ENCODE results near the gene ZBED4. TPM values are rescaled to one million over a fixed set of nuclear protein-coding genes. Genes with fewer than 3 reads are reported as not detected.

The ZBED4 gene
- total and polyA plus RNA-seq, 2 of the 13 experiments (the other 11 are each of a cell fraction or from before 2014, with no cell fraction given): 5.4 to 9.6 TPM

- TF ChIP-seq ZNF841 (CRISPR knock-in tag; IDR thresholded peaks at IDR 0.05; ENCODE audit: borderline replicate concordance) (no peak), CBX1 (IDR thresholded peaks at IDR 0.05; ENCODE audit: low read depth) (no peak), ZNF639 (CRISPR knock-in tag; conservative IDR thresholded peaks at IDR 0.05) (no peak; the same call in 1 of the 2 replicates), HOXA5 (CRISPR knock-in tag; IDR thresholded peaks at IDR 0.05) (0 out of 2 replicates have a peak, but pooled peaks have one; percentile 32), ZNF687 (CRISPR knock-in tag; IDR thresholded peaks at IDR 0.05) (peak; percentile 98), TFDP2 (CRISPR knock-in tag; IDR thresholded peaks at IDR 0.05) (no peak), NFE2 (CRISPR knock-in tag; IDR thresholded peaks at IDR 0.05) (no peak), FOXK2 (IDR thresholded peaks at IDR 0.05) (no peak), HMGXB4 (CRISPR knock-in tag; IDR thresholded peaks at IDR 0.05; ENCODE audit: borderline replicate concordance in 1 of 2, low read depth in 1 of 2) (peak; percentile 28 to 32; a peak in 1 of 4 replicates), ZNF549 (CRISPR knock-in tag; IDR thresholded peaks at IDR 0.05) (no peak), CEBPB (IDR thresholded peaks at IDR 0.05; ENCODE audit: borderline replicate concordance, low read depth, low read length) (no peak), EZH2 (conservative IDR thresholded peaks at IDR 0.05; ENCODE audit: low read depth, low read length) (no peak), ADNP (CRISPR knock-in tag; IDR thresholded peaks at IDR 0.05) (no peak), SKIL (CRISPR knock-in tag; IDR thresholded peaks at IDR 0.05; ENCODE audit: borderline replicate concordance) (peak; percentile 97), ZNF558 (CRISPR knock-in tag; IDR thresholded peaks at IDR 0.05; ENCODE audit: borderline replicate concordance) (no peak), E2F2 (CRISPR knock-in tag; IDR thresholded peaks at IDR 0.05; ENCODE audit: borderline replicate concordance) (no peak; the same call in 1 of the 2 replicates)
Observed at GRCh38 chr22:49937758-49938564, 84.3 kb downstream of the ZBED4 start (continued).

Data from HepG2 (cell line).